GM12878 (cell line): ENCODE data around the gene TAX1BP3. TPM values are rescaled to one million over a fixed set of nuclear protein-coding genes. Genes with fewer than 3 reads are reported as not detected.

Source experiments
- ATF3 ChIP-seq: IDR thresholded peaks from 2 replicates; pipeline ENCODE4 v1.6.1; 2011; ENCODE audit warnings: low read depth, mild to moderate bottlenecking, low read length, moderate library complexity, borderline replicate concordance; ENCODE audit errors: extremely low read depth
- CHD2 ChIP-seq: IDR thresholded peaks from 2 replicates; pipeline ENCODE4 v1.6.1; 2011; ENCODE audit warnings: low read depth, low read length, improper control_type of control experiment, borderline replicate concordance
- ELK1 ChIP-seq: IDR thresholded peaks from 2 replicates; pipeline ENCODE4 v1.6.1; 2012; ENCODE audit warnings: low read depth, low read length, improper control_type of control experiment
- GATAD2B ChIP-seq: fragments of 450-650 bp; conservative IDR thresholded peaks from 2 replicates; pipeline ENCODE4 v1.6.1; 2017; ENCODE audit warnings: low read depth, mild to moderate bottlenecking, moderate library complexity
- IRF3 ChIP-seq: fragments of 450-650 bp; IDR thresholded peaks from 2 replicates; pipeline ENCODE4 v1.6.1; 2014; ENCODE audit warnings: mild to moderate bottlenecking
- KLF5 ChIP-seq: fragments of 450-650 bp; IDR thresholded peaks from 2 replicates; pipeline ENCODE4 v1.6.1; 2014; ENCODE audit warnings: mild to moderate bottlenecking; ENCODE audit not compliant: partially characterized antibody
- LARP7 ChIP-seq: fragments of 450-650 bp; IDR thresholded peaks from 2 replicates; pipeline ENCODE4 v1.6.1; 2017; ENCODE audit warnings: mild to moderate bottlenecking
- MXI1 ChIP-seq: fragments of 150-350 bp; IDR thresholded peaks from 2 replicates; pipeline ENCODE4 v1.6.1; 2011; ENCODE audit warnings: low read depth, mild to moderate bottlenecking, inconsistent platforms, low read length, improper control_type of control experiment
- NBN ChIP-seq: fragments of 450-650 bp; IDR thresholded peaks from 2 replicates; pipeline ENCODE4 v1.6.1; 2016
- NR2F1 ChIP-seq: fragments of 450-650 bp; conservative IDR thresholded peaks from 2 replicates; pipeline ENCODE4 v1.6.1; 2017; ENCODE audit warnings: mild to moderate bottlenecking
- POU2F2 ChIP-seq: IDR thresholded peaks from 3 replicates; pipeline ENCODE4 v1.6.1; 2011; ENCODE audit warnings: low read depth, mild to moderate bottlenecking, low read length, borderline replicate concordance
- SIN3A ChIP-seq: IDR thresholded peaks from 2 replicates; pipeline ENCODE4 v1.6.1; 2012; ENCODE audit warnings: low read depth, low read length, improper control_type of control experiment
- SPI1 ChIP-seq: IDR thresholded peaks from 2 replicates; pipeline ENCODE4 v1.6.1; 2011; ENCODE audit warnings: low read depth, mild to moderate bottlenecking, low read length, moderate library complexity, borderline replicate concordance; ENCODE audit not compliant: insufficient read depth
- STAT3 ChIP-seq: IDR thresholded peaks from 2 replicates; pipeline ENCODE4 v1.6.1; 2011; ENCODE audit warnings: low read depth, low read length, improper control_type of control experiment
- TCF12 ChIP-seq: IDR thresholded peaks from 2 replicates; pipeline ENCODE4 v1.6.1; 2011; ENCODE audit warnings: low read depth, mild to moderate bottlenecking, low read length
- USF2 ChIP-seq: IDR thresholded peaks from 2 replicates; pipeline ENCODE4 v1.6.1; 2011; ENCODE audit warnings: low read depth, low read length, improper control_type of control experiment, borderline replicate concordance
- ZNF687 ChIP-seq: fragments of 450-650 bp; IDR thresholded peaks from 2 replicates; pipeline ENCODE4 v1.6.1; 2017; ENCODE audit warnings: mild to moderate bottlenecking, moderate library complexity
- polyA plus RNA-seq, 11 experiments: library from polyadenylated mRNA; depleted of rRNA in 4 of 11; unstranded in 6 of 11; stranded (reverse) in 5 of 11; fragments of >200 nt; fragmentation: Nextera tagmentation in 4 of 11; fragmentation: Illumina TruSeq in 1 of 11; extraction: Ambion mirVana in 4 of 11; extraction: Trizol in 1 of 11; gene quantifications; 1 replicate in 1 of 11; 2 replicates in 10 of 11; pipeline versions ENCODE4 v1.2.1 to v1.2.3, GENCODE V29; 2011 to 2016; ENCODE audit warnings: inconsistent platforms in 2 of 11, missing spikeins in 2 of 11, low read depth in 1 of 11
- total RNA-seq, 4 experiments: library from RNA; depleted of rRNA in 3 of 4; stranded (reverse); fragments of >200 nt in 3 of 4; fragmentation: Illumina TruSeq in 1 of 4; extraction: Trizol in 1 of 4; gene quantifications; 2 replicates each; pipeline versions ENCODE4 v1.2.1 to v1.2.3, GENCODE V29; 2013 to 2021

The TAX1BP3 gene
- total and polyA plus RNA-seq, 10 of the 15 experiments (the other 5 are each of a cell fraction or from before 2014, with no cell fraction given), result 1.00 to 40.4 (median 15.4) TPM

- TF ChIP-seq MXI1 (no peak), NBN (peak; percentile 88), SIN3A (no peak), SPI1 (no peak), ATF3 (no peak), NR2F1 (peak; percentile 99), POU2F2 (peak; percentile 79; the same call in 2 of the 3 replicates), CHD2 (0 out of 2 replicates have a peak, but pooled peaks have one; percentile 25), LARP7 (no peak), STAT3 (no peak), USF2 (no peak), ELK1 (no peak), ZNF687 (no peak), GATAD2B (no peak; the same call in 1 of the 2 replicates), TCF12 (peak; percentile 87), IRF3 (no peak), KLF5 (no peak)
Measured at GRCh38 chr17:3693829-3694231, 25.5 kb upstream of the TAX1BP3 start (continued).
